ENCODE results near the gene FH.

The FH gene

DNA sequence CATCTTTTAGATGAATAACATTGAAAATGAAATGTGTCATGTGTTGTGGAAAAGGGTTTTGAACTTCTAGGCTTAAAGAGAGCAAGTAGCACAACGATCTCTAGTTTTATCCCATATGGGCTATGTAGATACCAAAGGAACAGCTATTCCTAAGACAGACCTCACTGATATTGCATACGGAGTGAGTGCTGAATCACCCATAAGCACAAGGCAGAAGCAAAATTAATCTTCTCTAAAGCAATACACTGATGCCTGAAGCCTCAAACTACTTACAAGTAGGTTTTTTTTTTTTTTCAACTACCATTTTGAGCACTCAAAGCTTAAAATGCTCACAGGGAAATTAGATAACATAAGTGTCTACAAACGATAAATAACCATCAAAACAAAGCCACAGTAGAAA is 7.6 kb upstream of the FH start:
- in situ Hi-C loops (cut with MboI; ENCODE audit: low sequenced_read_pairs): loop anchor here (25.0 kb wide), 1 partner anchor 110 kb away; the partner anchor contains the start of genes CHML and OPN3

DNA sequence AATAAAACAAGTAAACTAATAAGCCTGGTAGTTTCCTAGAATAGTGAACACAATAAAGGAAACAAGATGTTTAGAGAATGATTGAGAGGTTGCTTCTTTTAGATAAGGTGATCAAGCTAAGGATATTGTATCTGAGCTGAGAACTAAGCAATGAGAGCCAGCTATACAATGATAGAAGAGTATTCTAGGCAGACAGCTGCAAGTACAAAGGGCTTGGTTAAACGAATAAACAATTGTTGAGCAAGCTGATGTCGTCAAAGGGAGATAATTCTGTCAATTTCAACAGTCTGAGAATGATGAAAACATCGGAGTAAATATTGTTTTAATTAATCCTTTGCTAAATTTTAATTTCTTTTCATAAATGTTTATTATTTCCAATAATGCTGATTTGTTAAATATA is 5.5 kb upstream of the FH start:
- in situ Hi-C loops (cut with MboI; ENCODE audit: low sequenced_read_pairs): loop anchor here (25.0 kb wide), 1 partner anchor 112 kb away; the partner anchor contains the start of genes CHML and OPN3

DNA sequence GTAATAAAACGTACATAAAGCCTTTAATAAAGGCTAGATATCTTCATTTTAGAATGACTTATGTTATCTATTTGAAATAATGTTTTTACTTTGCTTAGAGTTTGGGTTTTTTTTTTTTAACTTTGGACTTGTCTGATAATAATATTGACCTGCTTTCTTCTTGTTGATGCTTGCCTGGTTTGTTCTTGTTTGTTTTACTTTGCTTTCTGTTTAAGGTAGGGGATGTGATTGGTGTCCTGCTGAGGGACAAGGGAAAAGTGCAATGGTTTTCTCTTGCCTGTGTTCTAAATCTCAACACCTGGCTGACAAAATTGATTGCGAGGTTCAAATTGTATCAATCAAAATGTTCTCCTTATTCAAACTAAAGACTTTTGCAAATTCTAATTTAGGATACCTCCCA is 2.2 kb upstream of the FH start:
- in situ Hi-C loops (cut with MboI; ENCODE audit: low sequenced_read_pairs): loop anchor here (25.0 kb wide), 1 partner anchor 316 kb away; the partner anchor contains the start of gene EXO1

DNA sequence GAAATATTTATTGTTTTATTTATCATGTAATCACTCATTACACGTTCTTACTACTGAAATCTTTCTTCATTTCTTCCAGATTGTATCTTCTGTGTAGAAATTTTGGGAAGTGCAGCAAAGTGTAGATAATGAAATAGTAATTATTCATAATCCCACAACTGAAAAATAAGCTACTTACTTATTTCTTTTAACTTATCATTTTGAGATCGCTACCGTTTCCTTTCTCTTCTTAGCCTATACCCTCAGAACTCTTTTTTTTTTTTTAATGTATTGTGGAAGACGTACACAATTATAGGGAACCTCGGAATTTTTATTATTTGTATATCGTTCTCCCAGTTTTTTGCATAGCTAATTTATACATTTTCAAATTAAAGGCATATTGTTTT is 518 bp upstream of the FH start:
- in situ Hi-C loops (cut with MboI; ENCODE audit: low sequenced_read_pairs): loop anchor here (25.0 kb wide), 1 partner anchor 317 kb away; the partner anchor contains the start of gene EXO1

DNA sequence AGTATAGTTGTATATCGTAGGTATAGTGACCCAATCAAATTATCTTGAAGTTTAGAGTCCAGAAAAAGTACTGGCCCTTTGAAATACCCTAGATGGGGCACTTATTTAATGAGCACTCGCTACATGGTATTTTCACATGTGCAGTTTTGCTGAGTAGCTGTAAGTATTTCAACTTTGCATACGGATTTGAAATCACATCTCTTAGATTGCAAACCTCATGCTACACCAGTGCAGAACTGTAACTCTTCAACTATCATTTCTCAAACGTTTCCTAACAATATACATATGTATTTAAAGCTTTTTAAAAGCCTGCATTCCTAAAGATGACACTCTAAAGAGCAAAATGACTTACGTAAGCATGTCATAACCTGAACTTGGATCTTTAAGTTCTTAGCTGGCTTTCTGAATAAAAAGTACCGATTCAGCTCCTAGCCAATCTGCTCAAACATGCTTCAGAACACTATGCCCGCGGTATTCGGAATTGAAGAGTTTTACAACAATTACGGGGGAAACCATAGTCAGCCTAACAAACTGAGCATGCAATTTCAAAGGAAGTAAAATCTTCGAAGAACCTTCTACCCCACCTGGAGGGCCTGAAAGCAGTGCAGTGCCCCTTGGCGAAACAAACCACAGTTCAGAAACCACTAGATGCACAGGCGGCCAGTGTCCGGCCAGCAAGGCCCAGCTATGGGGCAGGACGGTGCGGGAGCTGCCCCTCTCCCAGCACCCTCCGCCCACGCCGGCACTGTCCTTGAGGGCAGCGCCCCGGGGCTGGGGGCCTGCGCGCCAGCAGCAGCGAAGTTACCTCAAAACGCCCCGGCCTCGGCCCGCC is 863 bp downstream of the FH start:
- in situ Hi-C loops (cut with MboI; ENCODE audit: low sequenced_read_pairs): loop anchor here (25.0 kb wide), 1 partner anchor 319 kb away; the partner anchor contains the start of gene EXO1

DNA sequence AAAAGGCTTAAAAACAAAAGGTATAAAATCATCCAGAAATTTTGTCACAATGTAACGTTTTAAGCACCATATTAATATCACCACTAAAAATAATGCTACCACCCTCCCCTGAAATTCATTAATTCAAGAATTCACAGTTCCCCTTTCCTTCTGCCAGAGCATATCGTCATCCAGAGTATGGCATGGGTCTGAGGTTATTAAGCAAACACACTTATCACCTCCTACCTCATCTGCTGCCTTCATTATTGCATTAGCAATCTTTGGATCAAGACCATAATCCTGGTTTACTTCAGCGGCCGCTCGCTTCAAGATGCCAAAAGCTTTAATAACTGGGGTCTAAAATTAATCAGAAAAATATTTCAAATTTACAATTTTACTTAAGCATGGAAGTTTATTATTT is 6.2 kb downstream of the FH start:
- in situ Hi-C loops (cut with MboI; ENCODE audit: low sequenced_read_pairs): loop anchor here (25.0 kb wide), 1 partner anchor 324 kb away; the partner anchor contains the start of gene EXO1

DNA sequence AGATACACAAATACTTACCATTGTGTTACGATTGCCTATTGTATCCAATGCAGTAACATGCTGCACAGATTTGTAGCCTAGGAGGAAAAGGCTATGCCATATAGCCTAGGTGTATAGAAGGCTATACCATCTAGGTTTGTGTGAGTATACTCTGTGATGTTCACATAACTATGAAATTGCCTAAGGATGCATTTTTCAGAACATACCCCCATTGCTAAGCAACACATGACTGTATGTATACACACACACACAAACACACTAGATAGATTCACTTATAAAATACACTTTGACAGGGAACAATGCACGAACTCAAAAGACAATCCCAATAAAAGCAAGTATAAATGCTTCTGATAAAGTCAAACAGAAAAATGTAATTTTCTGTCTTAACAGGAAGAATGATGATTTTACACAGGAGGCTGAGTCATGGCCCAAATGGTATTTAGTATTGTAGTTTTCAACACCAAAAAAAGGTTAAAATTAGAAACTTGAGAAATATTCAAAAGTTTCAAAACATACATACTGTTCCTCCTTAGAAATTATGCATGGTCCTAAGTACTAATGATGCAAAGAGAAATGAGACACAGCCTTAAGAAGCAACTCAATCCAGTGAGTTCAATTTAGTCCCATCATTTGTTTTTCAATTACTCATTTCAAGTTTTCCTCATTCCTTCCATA is 12.2 kb downstream of the FH start:
- in situ Hi-C loops (cut with MboI; ENCODE audit: low sequenced_read_pairs): loop anchor here (25.0 kb wide), 1 partner anchor 330 kb away; the partner anchor contains the start of gene EXO1

DNA sequence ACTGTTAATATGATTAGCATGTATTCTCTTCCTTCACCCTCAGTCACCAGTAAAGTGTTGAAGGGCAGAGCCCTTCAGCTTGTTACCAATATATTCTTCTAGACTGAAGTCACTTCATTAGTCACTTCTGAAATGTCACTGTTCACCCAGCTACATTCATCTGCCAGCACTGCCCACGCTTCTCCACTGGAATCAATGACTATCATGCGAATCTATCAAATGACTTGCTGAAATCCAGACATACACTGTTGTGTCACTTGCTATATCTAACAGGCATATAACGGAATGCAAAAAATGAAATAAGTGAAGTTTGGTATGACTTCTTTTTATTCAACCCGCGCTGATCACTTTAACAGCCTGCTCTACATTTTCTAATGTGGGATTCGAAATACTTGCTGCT is 16.1 kb downstream of the FH start:
- in situ Hi-C loops (cut with MboI; ENCODE audit: low sequenced_read_pairs): loop anchor here (25.0 kb wide), 1 partner anchor 334 kb away; the partner anchor contains the start of gene EXO1

DNA sequence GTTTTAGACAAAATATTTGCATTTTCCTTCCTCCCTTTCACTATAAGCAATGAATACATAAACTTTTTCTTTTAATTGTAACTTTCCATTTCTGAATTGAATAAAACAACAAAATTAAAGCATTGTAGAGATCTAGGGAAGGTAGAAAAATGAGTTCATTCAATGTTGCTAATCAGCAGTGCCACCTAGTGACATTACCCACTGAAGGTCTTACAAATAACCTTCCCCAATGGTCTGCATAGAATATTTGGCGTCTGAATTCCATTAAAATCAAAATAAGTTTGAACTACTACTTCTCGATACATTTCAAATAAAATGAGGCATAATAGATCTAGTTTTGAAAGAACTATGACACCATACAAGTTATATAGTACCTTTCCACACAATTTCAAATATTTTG is 19.6 kb downstream of the FH start:
- in situ Hi-C loops (cut with MboI; ENCODE audit: low sequenced_read_pairs): loop anchor here (25.0 kb wide), 1 partner anchor 337 kb away; the partner anchor contains the start of gene EXO1

DNA sequence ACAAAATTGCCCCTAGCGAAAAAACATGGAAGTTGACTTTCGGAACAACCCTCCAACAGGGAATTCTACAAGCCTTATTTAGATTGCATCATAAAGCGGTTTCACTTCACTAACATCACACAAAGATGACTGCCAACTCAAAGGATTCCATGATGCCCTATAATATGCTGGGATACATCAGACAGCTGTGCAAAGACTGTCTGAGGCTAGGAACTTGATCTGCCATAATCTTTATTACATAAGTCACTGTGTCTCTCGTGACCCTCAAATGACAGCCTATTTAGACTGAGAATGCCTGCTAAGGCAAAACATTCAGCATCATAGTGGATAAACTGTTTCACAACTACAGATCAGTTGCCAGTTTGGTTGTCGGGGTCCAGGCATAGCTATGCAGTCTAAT is 23.8 kb downstream of the FH start:
- in situ Hi-C loops (cut with MboI; ENCODE audit: low sequenced_read_pairs): no loop called here

DNA sequence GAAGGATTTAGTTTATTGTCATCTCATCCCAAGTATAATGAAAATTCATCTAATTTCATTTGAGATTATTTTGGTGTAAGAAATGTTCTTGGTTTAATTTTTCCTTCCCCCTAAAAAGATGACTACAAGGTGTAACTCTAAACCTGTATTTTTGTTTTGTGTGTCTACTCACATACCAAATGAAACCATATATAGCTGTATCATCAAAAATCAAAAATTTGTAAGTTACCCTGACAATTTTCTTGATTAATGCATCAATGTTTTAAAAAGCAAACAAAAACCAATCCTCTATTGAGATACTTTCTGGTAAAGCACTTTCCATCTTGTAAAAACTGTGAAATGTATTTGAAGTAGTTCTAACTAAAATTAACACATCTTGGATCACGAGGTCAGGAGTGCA is 30.8 kb downstream of the FH start:
- in situ Hi-C loops (cut with MboI; ENCODE audit: low sequenced_read_pairs): no loop called here

DNA sequence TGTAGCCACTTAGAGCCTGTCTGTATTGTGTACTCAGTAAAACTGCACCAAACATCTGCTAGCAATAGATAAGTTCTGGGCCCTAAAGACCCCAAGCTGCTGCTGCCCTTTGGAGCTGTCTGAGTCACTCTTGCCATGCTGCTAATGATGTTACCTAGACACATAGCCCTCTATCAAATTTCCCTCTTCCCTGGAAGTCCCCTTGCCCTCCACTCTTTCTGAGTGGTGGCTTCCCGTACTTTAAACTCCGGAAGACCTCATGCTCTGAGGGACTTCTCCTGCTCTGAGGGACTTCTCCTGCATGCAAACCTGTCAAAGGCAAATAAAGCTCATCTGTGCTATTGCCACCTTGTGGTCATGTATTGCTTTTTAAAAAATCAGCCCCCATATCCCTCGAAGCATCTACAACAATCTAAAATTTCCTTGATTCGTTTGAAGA is 34.0 kb downstream of the FH start:
- in situ Hi-C loops (cut with MboI; ENCODE audit: low sequenced_read_pairs): no loop called here

DNA sequence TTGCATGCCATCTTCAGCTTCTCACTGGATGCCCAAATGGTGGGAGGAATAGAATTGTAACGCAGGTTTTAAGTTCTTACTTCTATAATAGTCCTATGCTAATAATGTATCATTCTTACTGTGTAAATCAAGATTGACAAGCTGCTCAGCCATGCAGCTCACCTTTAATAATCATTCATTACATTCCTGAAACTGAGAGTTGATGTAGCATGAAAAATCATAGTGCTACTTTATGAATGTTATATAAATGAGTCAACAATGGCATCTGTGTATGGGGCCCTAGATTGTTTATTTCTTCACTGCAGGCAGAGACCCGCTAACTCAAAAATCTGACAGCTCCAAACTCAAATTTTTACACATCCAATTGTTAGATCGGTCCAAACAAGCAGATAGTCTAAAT is 34.4 kb downstream of the FH start:
- in situ Hi-C loops (cut with MboI; ENCODE audit: low sequenced_read_pairs): no loop called here

DNA sequence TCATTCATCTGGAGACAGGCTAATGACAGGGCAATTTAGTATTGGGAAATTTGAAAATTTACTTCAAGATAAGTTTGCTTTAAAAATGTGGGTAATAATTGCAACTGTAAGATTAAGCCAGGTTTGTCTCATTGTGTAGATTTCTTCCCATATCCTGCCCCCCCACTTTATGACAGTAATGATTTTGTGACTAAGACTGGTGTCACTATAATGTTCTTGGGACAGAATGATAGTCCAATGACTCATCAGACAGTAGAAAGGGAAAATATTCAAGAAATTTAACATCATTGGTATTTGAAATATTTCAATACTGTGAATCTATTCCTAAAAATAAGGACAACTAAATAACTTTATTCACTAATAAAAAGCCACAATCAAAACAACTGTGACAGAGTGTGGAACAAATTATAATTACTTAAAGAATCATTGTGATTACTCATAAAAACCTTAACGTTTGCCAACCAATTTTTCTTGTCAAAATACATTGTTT is 36.7 kb downstream of the FH start:
- in situ Hi-C loops (cut with MboI; ENCODE audit: low sequenced_read_pairs): no loop called here

DNA sequence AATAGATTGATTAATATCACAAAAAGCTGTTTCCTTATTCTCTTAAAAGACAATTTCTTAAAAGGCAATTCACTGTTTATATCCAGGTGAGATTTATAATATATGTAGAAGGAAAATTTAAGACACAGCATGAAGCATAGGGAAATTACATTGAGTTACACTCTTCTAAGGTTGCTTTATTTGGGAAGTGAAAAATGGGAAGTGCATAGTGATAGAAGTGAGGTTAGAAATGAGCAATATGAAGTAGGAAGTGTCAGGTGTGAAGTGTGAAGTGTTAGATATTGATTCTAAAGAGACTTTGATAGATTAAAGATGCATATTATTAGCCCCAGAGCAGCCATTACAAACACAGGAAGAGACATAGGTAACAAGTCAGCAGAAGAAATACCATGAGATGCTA is 40.3 kb downstream of the FH start:
- in situ Hi-C loops (cut with MboI; ENCODE audit: low sequenced_read_pairs): no loop called here

DNA sequence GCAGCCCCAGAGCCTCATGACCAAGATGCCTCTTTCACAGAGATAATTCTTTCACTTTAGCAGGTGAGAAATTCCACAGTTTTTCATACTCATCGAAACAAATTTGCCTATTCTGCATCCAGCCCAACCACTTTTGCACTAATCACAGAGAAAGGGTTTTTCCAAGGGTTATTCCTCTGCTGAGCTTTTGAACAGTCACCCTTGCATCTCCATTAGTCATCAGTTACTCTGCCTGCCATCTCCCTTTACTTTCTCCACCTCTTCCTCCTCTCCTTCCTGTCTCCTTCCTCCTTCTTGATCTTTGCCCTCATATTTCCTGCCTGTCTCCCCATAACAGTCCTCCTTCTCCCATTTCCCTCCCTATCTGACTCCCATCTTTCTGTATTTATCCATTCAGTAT is 43.9 kb downstream of the FH start:
- in situ Hi-C loops (cut with MboI; ENCODE audit: low sequenced_read_pairs): no loop called here

DNA sequence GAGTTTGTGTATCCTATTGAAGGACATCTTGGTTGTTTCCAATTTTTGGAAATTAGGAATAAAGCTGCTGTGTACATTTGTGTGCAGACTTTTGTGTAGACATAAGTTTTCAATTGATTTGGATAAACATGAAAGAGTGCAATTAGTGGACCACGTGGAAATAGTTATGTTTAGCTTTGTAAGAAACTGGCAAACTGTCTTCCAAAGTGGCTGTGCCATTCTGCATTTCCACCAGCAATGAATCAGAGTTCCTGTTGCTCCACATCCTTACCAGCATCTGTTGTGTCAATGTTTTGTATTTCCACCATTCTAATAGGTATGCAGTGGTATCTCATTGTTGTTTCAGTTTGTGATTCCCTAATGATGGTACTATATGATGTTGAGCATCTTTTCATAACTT is 46.5 kb downstream of the FH start:
- in situ Hi-C loops (cut with MboI; ENCODE audit: low sequenced_read_pairs): no loop called here

DNA sequence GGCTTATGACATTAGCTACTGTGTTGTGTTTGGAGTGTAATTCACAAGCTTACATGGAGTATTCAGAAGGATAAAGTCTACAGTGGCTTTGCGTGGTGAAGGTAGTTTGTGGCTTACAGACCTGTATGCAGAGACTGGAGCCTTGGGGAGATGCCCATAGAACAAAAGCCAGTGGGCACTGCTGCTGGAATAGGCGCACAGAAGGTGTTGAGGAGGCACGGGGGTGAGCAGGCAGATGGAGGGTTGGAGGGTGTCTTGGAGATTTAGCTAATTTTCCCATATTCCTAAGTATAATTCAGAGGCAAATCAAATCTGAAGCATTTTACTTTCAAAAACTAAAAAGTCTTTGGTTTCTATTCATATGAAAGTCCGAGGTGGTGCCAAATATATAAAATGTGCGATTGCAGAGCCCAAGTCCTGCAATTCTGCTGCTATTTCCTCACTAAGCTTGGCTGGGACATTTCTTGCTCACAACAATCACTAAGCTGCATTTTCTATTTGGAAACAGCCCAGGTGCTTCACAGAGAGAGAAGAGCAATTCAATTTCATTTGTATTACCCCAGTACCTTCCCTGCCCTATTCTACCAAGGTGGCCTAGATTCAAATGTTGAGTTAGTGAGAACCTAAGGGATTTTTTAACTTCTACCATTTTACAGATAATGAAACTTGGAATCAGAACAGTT is 48.5 kb downstream of the FH start:
- in situ Hi-C loops (cut with MboI; ENCODE audit: low sequenced_read_pairs): no loop called here

DNA sequence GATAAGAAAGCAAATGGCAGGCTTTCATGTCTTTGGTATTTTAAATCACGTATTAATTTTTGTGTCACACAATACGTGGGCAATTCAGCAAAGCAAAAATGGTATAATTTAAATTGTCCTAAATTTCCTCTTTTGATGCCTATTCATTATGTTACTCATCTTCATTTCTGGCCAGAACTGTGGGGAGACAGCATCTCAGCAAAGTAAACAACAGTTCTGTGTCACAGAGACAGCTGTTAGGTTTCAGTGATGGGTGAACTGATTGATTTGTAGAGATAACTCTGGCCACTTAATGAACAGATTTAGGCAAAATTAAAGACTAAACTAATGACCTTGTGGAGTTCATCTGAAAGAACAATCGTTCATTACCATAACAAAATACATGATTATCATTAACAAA is 49.2 kb downstream of the FH start:
- in situ Hi-C loops (cut with MboI; ENCODE audit: low sequenced_read_pairs): no loop called here

DNA sequence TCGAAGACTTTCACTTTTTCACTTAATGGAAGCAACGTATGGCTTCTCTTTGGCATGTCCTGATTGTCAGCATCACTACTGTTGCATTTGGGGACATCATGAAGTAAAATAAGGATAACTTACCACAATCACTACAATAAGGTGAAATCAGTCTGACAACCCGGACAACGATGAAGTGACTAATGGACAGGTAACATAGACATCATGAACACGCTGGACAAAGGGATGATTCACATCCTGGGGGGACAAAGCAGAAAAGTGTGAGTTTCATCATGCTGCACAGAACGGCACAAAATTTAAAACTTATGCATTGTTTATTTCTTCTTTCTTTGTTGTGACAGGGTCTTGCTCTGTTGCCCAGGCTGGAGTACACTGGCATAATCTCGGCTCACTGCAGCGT is 53.9 kb downstream of the FH start:
- in situ Hi-C loops (cut with MboI; ENCODE audit: low sequenced_read_pairs): no loop called here

DNA sequence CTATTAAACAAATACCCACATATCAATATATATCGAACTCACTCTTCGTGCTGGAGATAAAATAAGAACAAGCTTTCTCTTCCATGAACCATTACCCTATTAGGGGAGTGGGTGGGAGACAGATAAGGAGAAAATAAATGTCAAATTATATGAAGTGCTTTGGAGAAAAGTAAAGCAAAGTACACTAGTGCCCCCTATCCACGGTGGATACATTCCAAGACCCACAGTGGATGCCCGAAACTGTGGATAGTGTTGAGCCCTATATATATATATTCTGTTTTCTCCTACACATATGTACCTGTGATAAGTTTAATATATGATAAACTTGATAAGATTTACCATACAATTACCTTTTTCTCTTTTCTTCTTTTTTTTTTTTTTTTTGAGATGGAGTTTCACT is 54.6 kb downstream of the FH start:
- in situ Hi-C loops (cut with MboI; ENCODE audit: low sequenced_read_pairs): no loop called here
